ENCODE data around the gene U2AF2.
A peak's percentile ranks its signal among the peaks of the same experiment; 100 is the strongest.

The U2AF2 gene

GRCh38 chr19:55621673-55622231, 33.1 kb upstream of the U2AF2 start:
- DNase-seq: no peak

GRCh38 chr19:55622242-55622969, 32.4 kb upstream of the U2AF2 start:
- DNase-seq: peak in 1 of 14 donors; percentile 9

- DNase-seq: no peak
Observed at GRCh38 chr19:55623130-55623529, 31.7 kb upstream of the U2AF2 start.

GRCh38 chr19:55623561-55623960, 31.3 kb upstream of the U2AF2 start:
- DNase-seq: no peak

- peak; percentile 46 to 94 (median 91) for DNase-seq
Observed at GRCh38 chr19:55624109-55625003, 30.5 kb upstream of the U2AF2 start, which contains the start of gene ZNF784. Gene ZNF784, minus strand, starts transcription at chr19:55624566. Its CDS starts 5 bp downstream, at chr19:55624561.

GRCh38 chr19:55625004-55625326, 29.9 kb upstream of the U2AF2 start:
- no peak for DNase-seq

GRCh38 chr19:55626350-55626749, 28.5 kb upstream of the U2AF2 start:
- DNase-seq: no peak

GRCh38 chr19:55632463-55632834, 22.4 kb upstream of the U2AF2 start:
- DNase-seq: peak in 13 of 14 donors; percentile 5 to 80 (median 66)

- DNase-seq: no peak
Observed at GRCh38 chr19:55633861-55634260, 21.0 kb upstream of the U2AF2 start.

GRCh38 chr19:55635334-55635717, 19.5 kb upstream of the U2AF2 start:
- DNase-seq: no peak

- no peak for DNase-seq
Observed at GRCh38 chr19:55635856-55636440, 18.9 kb upstream of the U2AF2 start.

GRCh38 chr19:55636723-55637122, 18.1 kb upstream of the U2AF2 start:
- no peak for DNase-seq

- DNase-seq: no peak
Observed at GRCh38 chr19:55637534-55637933, 17.3 kb upstream of the U2AF2 start.

- no peak for DNase-seq
Observed at GRCh38 chr19:55638864-55639359, 15.9 kb upstream of the U2AF2 start.

- DNase-seq: peak in 10 of 14 donors; percentile 19 to 62 (median 50)
Observed at GRCh38 chr19:55640043-55640576, 14.7 kb upstream of the U2AF2 start.

GRCh38 chr19:55640577-55641425, 14.0 kb upstream of the U2AF2 start, which contains the start of gene ZNF580:
Gene ZNF580, plus strand, starts transcription at chr19:55641002. Its CDS starts 1,507 bp downstream, at chr19:55642509.
- peak in 13 of 14 donors; percentile 49 to 89 (median 71) for DNase-seq

GRCh38 chr19:55641426-55642152, 13.2 kb upstream of the U2AF2 start:
- DNase-seq: peak in 2 of 14 donors; percentile 52 to 65

GRCh38 chr19:55642153-55643002, 12.5 kb upstream of the U2AF2 start:
- peak in 2 of 14 donors; percentile 26 to 30 for DNase-seq

Measured in C1 segment of cervical spinal cord (tissue), 14 donors.